Adrenal gland (tissue), 12 donors: ENCODE measurements around the gene SLC6A11. TPM values are rescaled to one million over a fixed set of nuclear protein-coding genes. Genes with fewer than 3 reads are reported as not detected.

Experiments used
- DNase-seq, 7 donors: peaks; one replicate each; pipeline ENCODE4 v3.0.0-alpha.2; 2019 to 2020
- H3K27ac ChIP-seq, 5 donors: fragments of 200-600 bp; sonication (generic) in 4 of 5; 1 replicate in 3 of 5; 2 replicates in 2 of 5; pipeline versions ENCODE4 v1.5.1 to v1.8.0; 2016 to 2020; ENCODE audit warnings: mild to moderate bottlenecking in 1 of 5
- H3K27me3 ChIP-seq: fragments of 200-600 bp; 2 replicates; pipeline ENCODE4 v1.8.0; 2021
- H3K36me3 ChIP-seq, 2 donors: fragments of 200-600 bp; replicated peaks in 1 of 2; 1 replicate in 1 of 2; 2 replicates in 1 of 2; pipeline versions ENCODE4 v1.5.1 to v1.8.0; 2018 to 2022
- H3K4me1 ChIP-seq, 2 donors: fragments of 200-600 bp; replicated peaks in 1 of 2; 1 replicate in 1 of 2; 2 replicates in 1 of 2; pipeline versions ENCODE4 v1.5.1 to v1.8.0; 2018 to 2021
- H3K4me3 ChIP-seq, 4 donors: fragments of 200-600 bp; sonication (generic) in 3 of 4; one replicate each; pipeline ENCODE4 v1.5.1; 2016 to 2018
- H3K9me3 ChIP-seq, 3 donors: fragments of 200-600 bp; sonication (generic) in 1 of 3; replicated peaks in 1 of 3; 1 replicate in 2 of 3; 2 replicates in 1 of 3; pipeline versions ENCODE4 v1.5.1 to v1.8.0; 2016 to 2021
- CTCF ChIP-seq, 6 experiments: fragments of 450-650 bp in 4 of 6; fragments of 200-600 bp in 2 of 6; sonication (generic) in 1 of 6; IDR thresholded peaks; 1 replicate in 5 of 6; 2 replicates in 1 of 6; pipeline versions ENCODE4 v1.5.1 to v1.8.0; 2016 to 2021; ENCODE audit warnings: antibody characterized with exemption in 6 of 6, mild to moderate bottlenecking in 2 of 6, moderate library complexity in 1 of 6
- POLR2A ChIP-seq, 2 donors: fragments of 450-650 bp; IDR thresholded peaks; one replicate each; pipeline ENCODE4 v1.6.1; 2017; ENCODE audit warnings: antibody characterized with exemption in 2 of 2, mild to moderate bottlenecking in 2 of 2, moderate library complexity in 1 of 2
- WGBS, 4 donors: extraction: QIAGEN DNeasy Blood & Tissue Kit in 2 of 4; methylation state at CpG; one replicate each; pipeline versions ENCODE4 v1.1.5 to v1.1.7; 2013 to 2017; 5-methylcytosine and 5-hydroxymethylcytosine counted together
- intact Hi-C, 2 donors: fragments of 100-400 bp; cut with DNase I; formaldehyde crosslinking; loops; one replicate each; pipeline versions ENCODE4 v1.14.1 to v1.15.0; 2022 to 2023
- polyA plus RNA-seq, 3 donors: library from polyadenylated mRNA; stranded (reverse); fragments of 200-250 nt in 2 of 3; fragments of 350-450 nt in 1 of 3; fragmentation: Illumina TruSeq in 1 of 3; extraction: RNeasy Lipid Tissue Mini Kit (QIAGEN cat#74804) in 1 of 3; gene quantifications; one replicate each; pipeline ENCODE4 v1.2.3, GENCODE V29; 2013 to 2014
- total RNA-seq, 9 donors: library from RNA; depleted of rRNA in 4 of 9; stranded (reverse); fragments of >200 nt in 4 of 9; fragments of 120-200 nt in 1 of 9; fragmentation: NEBNext Ultra II Directional in 1 of 9; extraction: Animal tissue kit (Norgen Biotek cat#: 25700) in 1 of 9; gene quantifications; one replicate each; pipeline versions ENCODE4 v1.1.0 to v1.2.4, GENCODE V29; 2013 to 2023
- donor health status: healthy with polysubstance abuse.
- donor health status: Bipolar disorder and iron deficiency.
- donor health status: DM: yes; HTN: yes; CAD: no.
- donor health status: DM: no; HTN: no; CAD: no.
- donor health status: DM: no; HTN: no; CAD: no.
- donor health status: DM: yes; HTN: yes; CAD: no.

Gene SLC6A11
- total and polyA plus RNA-seq, 12 donors = 0.03 to 0.17 (median 0.06) TPM; not detected in 7

- intact Hi-C loops = loop anchor here (5.0 to 10.0 kb wide), 2 partner anchors 109 to 386 kb away; no protein-coding TSS in a partner anchor
Measured at GRCh38 chr3:10948326-10948725, 132.3 kb downstream of the SLC6A11 start.

GRCh38 chr3:10949197-10949596 is 133.2 kb downstream of the SLC6A11 start:
- DNase-seq = no peak
- intact Hi-C loops = loop anchor here (5.0 to 10.0 kb wide), 2 partner anchors 108 to 386 kb away; no protein-coding TSS in a partner anchor
- Histone ChIP-seq H3K9me3 (no peaks in the 10 kb centered on the region), H3K4me1 (no peaks in the 10 kb centered on the region), H3K4me3 (no peak overlapping the region), H3K27ac (no peak overlapping the region), H3K27me3 (peaks cover 4% of the 10 kb centered on the region), H3K36me3 (no peaks in the 10 kb centered on the region)
- TF ChIP-seq CTCF (IDR thresholded peaks at IDR 0.05) (no peak), POLR2A (IDR thresholded peaks at IDR 0.05) (no peak)
- 63 to 83% (median 79%) methylated on average over 13 to 19 of the region's 19 CpGs for WGBS, 4 donors

More at GRCh38 chr3:10948326-10948725, 132.3 kb downstream of the SLC6A11 start:
- no peak overlapping the region for H3K27ac ChIP-seq
- 71 to 88% (median 79%) methylated on average over 5 to 6 of the region's 6 CpGs for WGBS, 4 donors
- peaks cover 4% of the 10 kb centered on the region for H3K27me3 ChIP-seq
- no peaks in the 10 kb centered on the region for H3K9me3 ChIP-seq
- H3K36me3 ChIP-seq = no peaks in the 10 kb centered on the region
- no peaks in the 10 kb centered on the region for H3K4me1 ChIP-seq
- no peak for DNase-seq
- TF ChIP-seq CTCF (IDR thresholded peaks at IDR 0.05) (no peak), POLR2A (IDR thresholded peaks at IDR 0.05) (no peak)
- H3K4me3 ChIP-seq = no peak overlapping the region

- no peak for TF ChIP-seq POLR2A (IDR thresholded peaks at IDR 0.05)
- peak; percentile 21 to 49 (median 41) for TF ChIP-seq CTCF (IDR thresholded peaks at IDR 0.05)
- no peaks in the 10 kb centered on the region for H3K4me1 ChIP-seq
- no peak overlapping the region for H3K27ac ChIP-seq
- H3K36me3 ChIP-seq = no peaks in the 10 kb centered on the region
- peaks cover 4% of the 10 kb centered on the region for H3K27me3 ChIP-seq
- WGBS, 4 donors = 42 to 51% (median 47%) methylated on average over 11 to 12 of the region's 12 CpGs
- intact Hi-C loops = loop anchor here in 1 of 2 donors (5.0 kb wide), 1 partner anchor 107 kb away; no protein-coding TSS in a partner anchor
- H3K9me3 ChIP-seq = no peaks in the 10 kb centered on the region
- no peak overlapping the region for H3K4me3 ChIP-seq
- DNase-seq = peak in 5 of 7 donors; percentile 19 to 60 (median 32)
Measured at GRCh38 chr3:10950476-10951294, 134.7 kb downstream of the SLC6A11 start.

GRCh38 chr3:10951295-10951926 is 135.4 kb downstream of the SLC6A11 start:
- H3K27ac ChIP-seq = no peak overlapping the region
- intact Hi-C loops = loop anchor here in 1 of 2 donors (5.0 kb wide), 1 partner anchor 106 kb away; no protein-coding TSS in a partner anchor
- DNase-seq = no peak
- H3K9me3 ChIP-seq = no peaks in the 10 kb centered on the region
- H3K4me1 ChIP-seq = no peaks in the 10 kb centered on the region
- H3K27me3 ChIP-seq = no peaks in the 10 kb centered on the region
- no peak overlapping the region for H3K4me3 ChIP-seq
- TF ChIP-seq CTCF (IDR thresholded peaks at IDR 0.05) (no peak), POLR2A (IDR thresholded peaks at IDR 0.05) (no peak)
- 62 to 80% (median 70%) methylated on average over 6 to 7 of the region's 7 CpGs for WGBS, 4 donors
- no peaks in the 10 kb centered on the region for H3K36me3 ChIP-seq
